AG10803 (cell line): ENCODE data around the gene KPNA1.
A peak's percentile ranks its signal among the peaks of the same experiment; 100 is the strongest.

Experiments
- DNase-seq: peaks from one replicate; pipeline ENCODE4 v3.0.0; 2010; ENCODE audit warnings: low read depth
- H3K4me3 ChIP-seq: 2 replicates; pipeline ENCODE4 v1.5.1; 2011; ENCODE audit warnings: mild to moderate bottlenecking, low read length, control low read depth
- TF ChIP-seq, protein P1 (sequence below): conservative IDR thresholded peaks from 2 replicates; pipeline ENCODE4 v1.5.1; 2011; ENCODE audit warnings: mild to moderate bottlenecking, low read length, control low read depth, inconsistent platforms

KPNA1 gene

DNA sequence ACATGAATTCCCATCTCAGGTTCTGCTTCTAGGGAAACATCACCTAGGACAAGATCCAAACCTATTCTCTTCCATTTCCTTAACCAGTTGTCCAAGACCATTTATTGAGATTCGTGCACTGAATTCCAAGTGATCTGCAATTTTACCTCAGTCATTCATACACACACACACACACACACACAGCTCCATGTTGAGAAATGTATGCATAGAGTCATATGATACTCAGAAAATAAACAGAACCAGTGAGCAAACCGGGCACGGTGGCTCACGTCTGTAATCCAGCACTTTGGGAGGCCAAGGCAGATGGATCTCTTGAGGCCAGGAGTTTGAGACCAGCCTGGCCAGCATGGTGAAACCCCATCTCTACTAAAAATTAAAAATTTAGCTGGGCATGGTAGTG lies 6.1 kb upstream of the KPNA1 start:
- no peak overlapping the region for H3K4me3 ChIP-seq
- TF ChIP-seq, protein P1, sequence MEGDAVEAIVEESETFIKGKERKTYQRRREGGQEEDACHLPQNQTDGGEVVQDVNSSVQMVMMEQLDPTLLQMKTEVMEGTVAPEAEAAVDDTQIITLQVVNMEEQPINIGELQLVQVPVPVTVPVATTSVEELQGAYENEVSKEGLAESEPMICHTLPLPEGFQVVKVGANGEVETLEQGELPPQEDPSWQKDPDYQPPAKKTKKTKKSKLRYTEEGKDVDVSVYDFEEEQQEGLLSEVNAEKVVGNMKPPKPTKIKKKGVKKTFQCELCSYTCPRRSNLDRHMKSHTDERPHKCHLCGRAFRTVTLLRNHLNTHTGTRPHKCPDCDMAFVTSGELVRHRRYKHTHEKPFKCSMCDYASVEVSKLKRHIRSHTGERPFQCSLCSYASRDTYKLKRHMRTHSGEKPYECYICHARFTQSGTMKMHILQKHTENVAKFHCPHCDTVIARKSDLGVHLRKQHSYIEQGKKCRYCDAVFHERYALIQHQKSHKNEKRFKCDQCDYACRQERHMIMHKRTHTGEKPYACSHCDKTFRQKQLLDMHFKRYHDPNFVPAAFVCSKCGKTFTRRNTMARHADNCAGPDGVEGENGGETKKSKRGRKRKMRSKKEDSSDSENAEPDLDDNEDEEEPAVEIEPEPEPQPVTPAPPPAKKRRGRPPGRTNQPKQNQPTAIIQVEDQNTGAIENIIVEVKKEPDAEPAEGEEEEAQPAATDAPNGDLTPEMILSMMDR, result no peak
- no peak for DNase-seq

DNA sequence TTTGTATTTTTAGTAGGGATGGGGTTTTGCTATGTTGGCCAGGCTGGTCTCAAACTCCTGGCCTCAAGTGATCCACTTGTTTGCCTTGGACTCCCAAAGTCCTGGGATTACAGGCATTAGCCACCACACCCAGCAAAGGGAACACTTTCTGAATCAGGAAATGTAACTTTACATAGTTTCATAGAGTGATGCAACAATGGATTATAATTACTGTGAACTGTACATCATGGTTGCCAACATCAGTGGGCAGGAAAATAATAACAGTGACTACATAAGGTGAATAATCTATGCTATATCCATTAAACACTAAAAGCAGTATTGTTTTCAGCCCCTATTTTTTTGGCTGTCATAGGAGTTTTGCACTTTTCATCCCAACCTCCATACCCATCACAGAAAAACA lies 5.0 kb upstream of the KPNA1 start:
- DNase-seq, result peak; percentile 41
- TF ChIP-seq, protein P1, result no peak
- H3K4me3 ChIP-seq, result no peak overlapping the region

DNA sequence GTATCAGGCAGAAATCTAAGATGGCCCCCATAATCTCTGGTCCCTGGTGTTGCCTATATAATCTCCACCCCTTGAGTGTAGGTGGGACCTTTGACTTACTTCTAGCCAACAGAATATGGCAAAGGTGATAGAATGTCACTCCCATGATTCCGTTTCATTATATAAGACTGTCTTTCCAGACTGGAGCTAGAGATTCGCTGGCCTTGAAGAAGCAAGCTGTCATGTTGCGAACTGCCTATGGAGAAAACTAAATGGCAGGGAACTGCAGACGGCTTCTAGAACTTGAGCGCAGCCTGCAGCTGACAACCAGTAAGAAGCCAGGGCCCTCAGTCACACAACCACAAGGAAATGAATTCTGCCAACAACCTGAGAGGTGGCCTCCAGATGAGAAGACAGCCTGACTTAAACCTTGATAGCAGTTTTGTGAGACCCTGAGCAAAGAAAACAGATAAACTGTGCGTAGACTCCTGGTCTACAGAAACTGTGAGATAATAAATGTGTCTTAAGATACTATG lies 2.2 kb upstream of the KPNA1 start:
- DNase-seq, result no peak
- TF ChIP-seq, protein P1, result no peak

DNA sequence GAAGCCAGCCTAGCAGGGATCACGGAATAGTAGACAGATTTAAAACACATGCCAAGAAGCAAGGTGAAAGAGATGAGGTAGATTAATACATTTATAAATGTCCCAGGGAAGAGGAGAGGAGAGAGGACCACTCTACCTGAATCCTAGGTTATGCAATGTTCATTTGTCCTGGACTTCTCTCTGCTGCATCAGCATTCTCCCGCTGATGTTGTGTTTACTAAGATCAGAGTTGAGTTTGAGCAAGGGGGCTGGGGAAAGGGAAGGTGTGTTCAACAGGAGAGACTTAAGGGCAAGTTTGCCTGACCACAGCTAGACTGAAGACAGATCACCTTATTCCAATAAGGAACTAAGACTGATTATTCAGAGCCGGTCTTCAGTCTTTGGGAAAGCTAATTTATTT lies 1.1 kb upstream of the KPNA1 start:
- TF ChIP-seq, protein P1, result no peak

More for the DNA sequence above, 2.2 kb upstream of the KPNA1 start:
- no peak overlapping the region for H3K4me3 ChIP-seq

DNA sequence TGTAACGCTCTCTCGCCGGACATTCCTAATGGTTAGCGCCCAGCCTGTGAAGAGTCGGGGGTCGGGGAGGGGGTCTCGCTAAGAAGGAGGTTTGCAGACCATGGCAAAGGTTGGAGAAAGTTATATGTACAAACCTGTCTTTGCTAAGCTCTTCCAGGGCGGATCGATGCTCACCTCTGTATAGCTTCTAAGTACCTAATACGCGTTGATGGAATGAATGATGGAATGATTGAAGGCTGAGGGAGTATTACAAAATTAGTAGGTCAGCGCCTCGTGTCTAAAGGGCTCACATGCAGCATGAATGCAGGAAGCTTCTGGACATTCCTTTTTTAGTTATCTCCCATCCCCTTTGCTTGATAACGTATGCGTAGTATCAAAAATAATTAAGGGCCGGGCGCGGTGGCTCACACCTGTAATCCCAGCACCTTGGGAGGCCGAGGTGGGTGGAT lies 305 bp upstream of the KPNA1 start:
- TF ChIP-seq, protein P1, result no peak

More for the DNA sequence above, 1.1 kb upstream of the KPNA1 start:
- no peak for DNase-seq
- no peak overlapping the region for H3K4me3 ChIP-seq

DNA sequence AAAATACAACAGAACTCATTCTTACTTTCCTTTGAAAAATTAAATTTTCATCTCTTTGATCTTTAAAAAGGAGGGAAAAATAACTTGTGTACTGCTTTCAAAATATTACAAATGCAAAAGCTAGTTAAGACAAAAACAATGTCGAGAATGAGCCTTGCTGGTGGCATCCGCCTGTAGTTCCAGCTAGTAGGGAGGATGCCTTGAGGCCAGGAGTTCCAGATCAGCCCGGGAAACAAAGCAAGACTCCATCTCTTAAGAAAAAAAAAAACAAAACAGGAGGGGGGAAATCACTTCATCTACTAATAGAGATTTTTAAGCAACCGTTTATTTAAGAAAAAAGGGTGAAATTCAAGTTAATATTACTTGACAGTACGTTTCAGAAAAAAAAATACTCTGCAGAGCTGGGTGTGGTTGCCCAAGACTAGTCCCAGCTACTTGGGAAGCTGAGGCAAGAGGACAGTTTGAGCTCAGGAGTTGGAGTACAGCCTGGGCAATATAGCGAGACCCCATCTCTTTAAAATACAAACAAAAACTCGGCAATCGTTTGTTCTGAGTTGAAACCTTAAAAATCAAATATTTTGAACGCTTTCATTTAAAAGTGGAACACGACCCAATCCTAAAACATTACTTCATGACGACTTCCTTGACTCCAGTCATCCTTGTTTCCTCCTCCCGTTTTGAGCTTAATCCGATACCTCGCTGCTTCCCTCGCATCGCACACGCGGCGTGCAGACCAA lies 1.2 kb downstream of the KPNA1 start:
- H3K4me3 ChIP-seq, result peak overlapping the region; percentile 73
- TF ChIP-seq, protein P1, result no peak
- peak; percentile 21 for DNase-seq

More for the DNA sequence above, 305 bp upstream of the KPNA1 start:
- H3K4me3 ChIP-seq, result peak overlapping the region; percentile 73
- DNase-seq, result no peak

DNA sequence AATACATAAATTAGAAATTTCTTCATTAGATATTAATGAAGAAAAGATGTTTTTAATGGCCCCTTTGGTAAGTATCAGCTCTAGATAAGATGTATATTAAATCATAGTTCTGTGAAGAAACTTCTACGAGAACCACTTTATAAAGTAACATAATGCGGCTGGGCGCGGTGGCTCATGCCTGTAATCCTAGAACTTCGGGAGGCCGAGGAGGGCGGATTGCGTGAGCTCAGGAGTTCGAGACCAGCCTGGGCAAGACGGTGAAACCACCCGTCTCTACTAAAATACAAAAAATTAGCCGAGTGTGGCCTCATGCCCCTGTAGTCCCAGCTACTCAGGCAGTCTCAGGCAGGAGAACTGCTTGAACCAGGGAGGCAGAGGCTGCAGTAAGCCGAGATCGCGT lies 2.5 kb downstream of the KPNA1 start:
- TF ChIP-seq, protein P1, result no peak
- DNase-seq, result no peak
- H3K4me3 ChIP-seq, result no peak overlapping the region
